Measurements from ENCODE around the gene CTNNA2. TPM values are rescaled to one million over a fixed set of nuclear protein-coding genes. Genes with fewer than 3 reads are reported as not detected.

The CTNNA2 gene
- total RNA-seq, 6 experiments from 2014 or later = 0.44 TPM; not detected in 5

DNA sequence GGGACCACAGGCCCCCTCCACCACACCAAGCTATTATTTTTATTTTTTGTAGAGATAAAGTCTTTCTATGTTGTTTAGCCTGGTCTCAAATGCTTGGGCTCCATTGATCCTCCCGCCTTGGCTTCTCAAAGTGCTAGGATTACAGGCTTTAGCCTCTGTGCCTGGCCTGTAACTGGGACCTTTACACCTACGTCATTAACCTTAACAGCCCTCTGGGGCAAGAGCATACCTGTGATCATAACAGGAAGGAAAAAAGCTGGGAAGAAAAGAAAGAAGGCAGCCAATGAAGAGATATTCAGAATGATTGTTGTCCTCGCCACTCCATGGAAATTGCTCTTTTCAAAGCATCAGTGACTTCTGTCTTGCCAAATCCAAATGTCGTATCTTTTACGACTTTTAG, 453.5 kb downstream of the CTNNA2 start:
- H3K36me3 ChIP-seq = no peaks in the 10 kb centered on the region
- no peak for TF ChIP-seq POLR2A (IDR thresholded peaks at IDR 0.05)
- TF ChIP-seq, protein P1, sequence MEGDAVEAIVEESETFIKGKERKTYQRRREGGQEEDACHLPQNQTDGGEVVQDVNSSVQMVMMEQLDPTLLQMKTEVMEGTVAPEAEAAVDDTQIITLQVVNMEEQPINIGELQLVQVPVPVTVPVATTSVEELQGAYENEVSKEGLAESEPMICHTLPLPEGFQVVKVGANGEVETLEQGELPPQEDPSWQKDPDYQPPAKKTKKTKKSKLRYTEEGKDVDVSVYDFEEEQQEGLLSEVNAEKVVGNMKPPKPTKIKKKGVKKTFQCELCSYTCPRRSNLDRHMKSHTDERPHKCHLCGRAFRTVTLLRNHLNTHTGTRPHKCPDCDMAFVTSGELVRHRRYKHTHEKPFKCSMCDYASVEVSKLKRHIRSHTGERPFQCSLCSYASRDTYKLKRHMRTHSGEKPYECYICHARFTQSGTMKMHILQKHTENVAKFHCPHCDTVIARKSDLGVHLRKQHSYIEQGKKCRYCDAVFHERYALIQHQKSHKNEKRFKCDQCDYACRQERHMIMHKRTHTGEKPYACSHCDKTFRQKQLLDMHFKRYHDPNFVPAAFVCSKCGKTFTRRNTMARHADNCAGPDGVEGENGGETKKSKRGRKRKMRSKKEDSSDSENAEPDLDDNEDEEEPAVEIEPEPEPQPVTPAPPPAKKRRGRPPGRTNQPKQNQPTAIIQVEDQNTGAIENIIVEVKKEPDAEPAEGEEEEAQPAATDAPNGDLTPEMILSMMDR (IDR thresholded peaks at IDR 0.05) = no peak
- intact Hi-C loops (cut with DNase I) = no loop called here
- DNase-seq (no peak), ATAC-seq (no peak)
- H3K4me3 ChIP-seq = no peak overlapping the region
- no peaks in the 10 kb centered on the region for H3K27me3 ChIP-seq
- H3K27ac ChIP-seq = no peak overlapping the region
- H3K4me1 ChIP-seq = no peaks in the 10 kb centered on the region
- no peaks in the 10 kb centered on the region for H3K9me3 ChIP-seq
- WGBS (ENCODE audit: insufficient coverage, low coverage, low lambda C conversion rate, missing lambda C conversion rate) = 59% methylated on average over 5 of the region's 5 CpGs

DNA sequence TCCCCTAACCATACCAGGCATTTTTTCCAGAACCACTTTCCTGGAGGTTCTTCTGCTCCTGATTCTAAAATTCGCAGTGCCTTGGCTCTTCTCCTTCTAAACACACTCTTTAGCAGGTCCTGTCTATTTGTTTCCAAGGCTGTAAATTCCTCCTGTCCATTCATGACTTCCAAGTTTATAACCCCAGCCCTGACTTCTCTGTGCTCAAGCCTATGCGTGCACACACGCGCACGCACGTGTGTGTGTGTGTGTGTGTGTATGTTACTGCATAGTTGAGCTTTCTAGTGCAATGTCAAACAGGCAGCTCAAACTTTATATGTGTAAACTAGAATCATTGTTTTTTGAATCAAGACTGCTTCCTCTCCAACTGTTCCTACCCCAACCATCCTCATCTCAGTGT, 454.0 kb downstream of the CTNNA2 start:
- intact Hi-C loops (cut with DNase I) = no loop called here
- 61% methylated on average over 6 of the region's 6 CpGs for WGBS (ENCODE audit: insufficient coverage, low coverage, low lambda C conversion rate, missing lambda C conversion rate)
- H3K4me3 ChIP-seq = no peak overlapping the region
- no peak overlapping the region for H3K27ac ChIP-seq
- no peaks in the 10 kb centered on the region for H3K36me3 ChIP-seq
- H3K9me3 ChIP-seq = no peaks in the 10 kb centered on the region
- no peaks in the 10 kb centered on the region for H3K4me1 ChIP-seq
- H3K27me3 ChIP-seq = no peaks in the 10 kb centered on the region
- ATAC-seq = no peak
- no peak for DNase-seq
- TF ChIP-seq, protein P1 (IDR thresholded peaks at IDR 0.05) = no peak
- no peak for TF ChIP-seq POLR2A (IDR thresholded peaks at IDR 0.05)

DNA sequence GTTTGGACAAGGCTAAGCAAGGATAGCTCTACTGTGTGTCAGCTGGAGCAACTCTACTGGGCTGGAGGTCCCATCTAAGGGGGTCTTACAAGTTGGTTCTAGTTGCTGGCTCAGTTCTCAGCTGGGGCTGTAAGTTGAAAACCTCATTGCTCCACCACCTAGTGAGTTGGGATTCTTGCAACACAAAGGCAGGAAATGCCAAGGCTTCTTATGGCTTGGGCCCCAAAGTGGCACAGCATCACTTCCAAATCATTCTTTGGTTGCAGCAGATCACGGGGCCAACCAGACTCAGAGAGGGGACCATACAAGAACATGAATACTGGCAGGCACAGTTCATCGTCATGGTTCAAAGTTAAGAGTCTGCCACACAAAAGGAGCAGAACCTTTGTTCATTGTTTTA, 459.0 kb downstream of the CTNNA2 start:
- intact Hi-C loops (cut with DNase I) = no loop called here
- H3K36me3 ChIP-seq = no peaks in the 10 kb centered on the region
- no peaks in the 10 kb centered on the region for H3K4me1 ChIP-seq
- TF ChIP-seq POLR2A (IDR thresholded peaks at IDR 0.05) = no peak
- TF ChIP-seq, protein P1 (IDR thresholded peaks at IDR 0.05) = no peak
- ATAC-seq = no peak
- no peaks in the 10 kb centered on the region for H3K9me3 ChIP-seq
- no peak overlapping the region for H3K27ac ChIP-seq
- no peaks in the 10 kb centered on the region for H3K27me3 ChIP-seq
- DNase-seq = no peak
- no peak overlapping the region for H3K4me3 ChIP-seq
- 78% methylated on average over 2 of the region's 2 CpGs for WGBS (ENCODE audit: insufficient coverage, low coverage, low lambda C conversion rate, missing lambda C conversion rate)

DNA sequence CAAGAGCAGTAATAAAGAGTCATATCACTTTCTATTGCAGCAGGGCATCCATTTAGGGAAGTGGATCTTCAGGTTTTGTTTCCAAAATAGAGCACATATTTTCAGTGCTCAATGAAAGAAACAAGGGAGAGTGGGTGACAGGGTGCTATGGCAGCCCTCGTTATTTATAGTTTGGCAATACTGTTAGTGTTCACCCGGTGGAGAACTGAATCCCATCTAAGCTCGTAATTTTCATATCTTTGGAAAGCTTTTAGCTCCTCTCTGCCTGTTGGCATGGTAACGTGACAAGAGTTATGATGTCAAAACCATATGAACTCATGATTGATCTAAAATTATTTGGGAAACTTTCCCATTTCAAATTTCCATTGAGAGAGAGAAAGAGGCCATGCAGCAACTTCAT, 459.8 kb downstream of the CTNNA2 start:
- no peak overlapping the region for H3K4me3 ChIP-seq
- no peaks in the 10 kb centered on the region for H3K4me1 ChIP-seq
- H3K27ac ChIP-seq = no peak overlapping the region
- no peaks in the 10 kb centered on the region for H3K27me3 ChIP-seq
- intact Hi-C loops (cut with DNase I) = no loop called here
- H3K36me3 ChIP-seq = no peaks in the 10 kb centered on the region
- DNase-seq (no peak), ATAC-seq (no peak)
- WGBS (ENCODE audit: insufficient coverage, low coverage, low lambda C conversion rate, missing lambda C conversion rate) = 70% methylated on average over 4 of the region's 4 CpGs
- no peaks in the 10 kb centered on the region for H3K9me3 ChIP-seq
- TF ChIP-seq, protein P1 (IDR thresholded peaks at IDR 0.05) = no peak
- TF ChIP-seq POLR2A (IDR thresholded peaks at IDR 0.05) = no peak

Measured in right lobe of liver (tissue), 6 donors.